Progenitor cell of endocrine pancreas (in vitro differentiated cells): Measurements from ENCODE around the gene DGUOK. TPM values are rescaled to one million over a fixed set of nuclear protein-coding genes. Genes with fewer than 3 reads are reported as not detected.

Experiments used
- DNase-seq: peaks from one replicate; pipeline ENCODE4 v3.0.0; 2021; ENCODE audit warnings: low spot score; ENCODE audit not compliant: unreplicated experiment
- H3K27ac Mint-ChIP-seq: 2 replicates; pipeline ENCODE4 v1.8.0; 2021; ENCODE audit warnings: mild to moderate bottlenecking, moderate library complexity, mixed read lengths
- H3K27me3 Mint-ChIP-seq: 2 replicates; pipeline ENCODE4 v1.8.0; 2021; ENCODE audit warnings: mixed read lengths
- H3K36me3 Mint-ChIP-seq: 2 replicates; pipeline ENCODE4 v1.8.0; 2022; ENCODE audit warnings: mixed read lengths; ENCODE audit not compliant: insufficient read depth
- H3K4me1 Mint-ChIP-seq: 2 replicates; pipeline ENCODE4 v1.8.0; 2021; ENCODE audit warnings: low read depth, mixed read lengths
- H3K4me3 Mint-ChIP-seq: 2 replicates; pipeline ENCODE4 v1.8.0; 2021; ENCODE audit warnings: low read depth, mild to moderate bottlenecking, moderate library complexity, mixed read lengths
- H3K9me3 Mint-ChIP-seq: 2 replicates; pipeline ENCODE4 v1.8.0; 2021; ENCODE audit warnings: low read depth, mixed read lengths
- CTCF ChIP-seq: fragments of 200-600 bp; sonication (generic); IDR thresholded peaks from one replicate; pipeline ENCODE4 v1.5.0; 2021; ENCODE audit warnings: antibody characterized with exemption, mild to moderate bottlenecking; ENCODE audit not compliant: unreplicated experiment
- total RNA-seq: library from RNA; stranded (reverse); gene quantifications from 2 replicates; pipeline ENCODE4 v1.2.1, GENCODE V29; 2021

DGUOK gene
- total RNA-seq, 1 donor from 2014 or later = 63.8 TPM

GRCh38 chr2:73968357-73968937 lies 41.8 kb downstream of the DGUOK start:
- TF ChIP-seq CTCF = no peak
- Mint-ChIP-seq H3K27me3 (peaks cover 14% of the 10 kb centered on the region), H3K9me3 (no peaks in the 10 kb centered on the region), H3K4me3 (no peak overlapping the region), H3K27ac (no peak overlapping the region), H3K36me3 (no peaks in the 10 kb centered on the region), H3K4me1 (peaks cover 6% of the 10 kb centered on the region)
- DNase-seq = no peak

GRCh38 chr2:73969356-73969755 lies 42.7 kb downstream of the DGUOK start:
- H3K4me1 Mint-ChIP-seq = peaks cover 6% of the 10 kb centered on the region
- H3K4me3 Mint-ChIP-seq = no peak overlapping the region
- H3K9me3 Mint-ChIP-seq = no peaks in the 10 kb centered on the region
- DNase-seq = no peak
- peaks cover 14% of the 10 kb centered on the region for H3K27me3 Mint-ChIP-seq
- TF ChIP-seq CTCF = no peak
- H3K27ac Mint-ChIP-seq = no peak overlapping the region
- no peaks in the 10 kb centered on the region for H3K36me3 Mint-ChIP-seq

GRCh38 chr2:73970141-73970803 lies 43.6 kb downstream of the DGUOK start:
- TF ChIP-seq CTCF = no peak
- Mint-ChIP-seq H3K9me3 (no peaks in the 10 kb centered on the region), H3K27ac (no peak overlapping the region), H3K4me1 (peaks cover 6% of the 10 kb centered on the region), H3K36me3 (no peaks in the 10 kb centered on the region), H3K4me3 (no peak overlapping the region), H3K27me3 (peaks cover 14% of the 10 kb centered on the region)
- no peak for DNase-seq

- H3K27ac Mint-ChIP-seq = no peak overlapping the region
- peaks cover 6% of the 10 kb centered on the region for H3K4me1 Mint-ChIP-seq
- H3K4me3 Mint-ChIP-seq = no peak overlapping the region
- DNase-seq = no peak
- H3K9me3 Mint-ChIP-seq = no peaks in the 10 kb centered on the region
- no peaks in the 10 kb centered on the region for H3K36me3 Mint-ChIP-seq
- no peak for TF ChIP-seq CTCF
- peaks cover 14% of the 10 kb centered on the region for H3K27me3 Mint-ChIP-seq
Observed at GRCh38 chr2:73970850-73971471, 44.3 kb downstream of the DGUOK start.

- Mint-ChIP-seq H3K4me1 (peaks cover 6% of the 10 kb centered on the region), H3K9me3 (no peaks in the 10 kb centered on the region), H3K27ac (no peak overlapping the region), H3K4me3 (no peak overlapping the region), H3K36me3 (no peaks in the 10 kb centered on the region), H3K27me3 (peaks cover 18% of the 10 kb centered on the region)
- no peak for DNase-seq
- TF ChIP-seq CTCF = no peak
Observed at GRCh38 chr2:73971722-73972121, 45.0 kb downstream of the DGUOK start.
